ENCODE results near the gene DNM2.

GRCh38 chr19:10826231-10826630 is 108.4 kb downstream of the DNM2 start:
- TF ChIP-seq EP300 (IDR thresholded peaks at IDR 0.05) (no peak), CTCF (IDR thresholded peaks at IDR 0.05) (no peak), POLR2A (IDR thresholded peaks at IDR 0.05; ENCODE audit: low read depth) (no peak)
